Caki2 (cell line): ENCODE results near the gene CYP46A1. TPM values are rescaled to one million over a fixed set of nuclear protein-coding genes. Genes with fewer than 3 reads are reported as not detected.

Source experiments
- total RNA-seq: library from RNA; depleted of rRNA; stranded (reverse); fragments of >200 nt; shearing (Covaris generic); gene quantifications from 2 replicates; pipeline ENCODE4 v1.2.3, GENCODE V29; 2014; ENCODE audit warnings: low replicate concordance; rRNA removed

The CYP46A1 gene
- total RNA-seq, 1 experiment from 2014 or later = not detected

Other genes starting within 250 kb of the CYP46A1 start
- 27.9 and 38.1 TPM in 2 replicates for gene SETD3, start 203.4 kb upstream of the CYP46A1 start, total RNA-seq
- gene CCNK, start 202.9 kb upstream of the CYP46A1 start, total RNA-seq = 16.8 and 18.0 TPM in 2 replicates
- gene CCDC85C, start 80.1 kb upstream of the CYP46A1 start, total RNA-seq = 21.6 and 28.3 TPM in 2 replicates
- gene HHIPL1, start 39.2 kb upstream of the CYP46A1 start, total RNA-seq = 0.03 TPM in 1 of 2 replicates, not detected in the other
- gene EML1, start 109.1 kb downstream of the CYP46A1 start, total RNA-seq = 5.4 and 7.4 TPM in 2 replicates